Ascending aorta (tissue), 2 donors: ENCODE measurements around the gene ARPC4. TPM values are rescaled to one million over a fixed set of nuclear protein-coding genes. Genes with fewer than 3 reads are reported as not detected.
A peak's percentile ranks its signal among the peaks of the same experiment; 100 is the strongest.

Experiments
- DNase-seq, 2 donors: peaks; one replicate each; pipeline ENCODE4 v3.0.0-alpha.2; 2019; ENCODE audit warnings: low spot score in 2 of 2
- H3K27ac ChIP-seq, 2 donors: fragments of 200-600 bp; sonication (generic); one replicate each; pipeline ENCODE4 v1.5.1; 2016 to 2017; ENCODE audit warnings: mild to moderate bottlenecking in 1 of 2
- H3K27me3 ChIP-seq: fragments of 200-600 bp; sonication (generic); one replicate; pipeline ENCODE4 v1.5.1; 2017
- H3K36me3 ChIP-seq, 2 donors: fragments of 200-600 bp; sonication (generic); one replicate each; pipeline ENCODE4 v1.5.1; 2016
- H3K4me1 ChIP-seq, 2 donors: fragments of 200-600 bp; sonication (generic); one replicate each; pipeline ENCODE4 v1.5.1; 2016 to 2017; ENCODE audit warnings: mild to moderate bottlenecking in 1 of 2
- H3K4me3 ChIP-seq, 2 donors: fragments of 200-600 bp; sonication (generic); one replicate each; pipeline ENCODE4 v1.5.1; 2016 to 2017; ENCODE audit warnings: mild to moderate bottlenecking in 1 of 2
- H3K9me3 ChIP-seq, 2 donors: fragments of 200-600 bp; sonication (generic); one replicate each; pipeline ENCODE4 v1.5.1; 2016
- CTCF ChIP-seq, 3 experiments: fragments of 200-600 bp in 2 of 3; fragments of 450-650 bp in 1 of 3; sonication (generic) in 2 of 3; IDR thresholded peaks; one replicate each; pipeline ENCODE4 v1.5.1; 2016 to 2019; ENCODE audit warnings: antibody characterized with exemption in 3 of 3, mild to moderate bottlenecking in 1 of 3, moderate library complexity in 1 of 3
- intact Hi-C: fragments of 100-400 bp; cut with DNase I; formaldehyde crosslinking; loops from one replicate; pipeline ENCODE4 v1.15.1; 2023
- total RNA-seq: library from RNA; depleted of rRNA; stranded (reverse); fragments of >200 nt; gene quantifications from one replicate; pipeline ENCODE4 v1.1.0, GENCODE V29; 2016

Gene ARPC4
- total RNA-seq, 1 donor from 2014 or later = 160 TPM

GRCh38 chr3:9747267-9747666, 45.6 kb upstream of the ARPC4 start:
- no peak for TF ChIP-seq CTCF (IDR thresholded peaks at IDR 0.05)
- Histone ChIP-seq H3K27me3 (no peaks in the 10 kb centered on the region), H3K9me3 (no peaks in the 10 kb centered on the region), H3K4me3 (no peak overlapping the region), H3K36me3 (peaks cover 56 to 60% of the 10 kb centered on the region in 2 donors), H3K27ac (no peak overlapping the region), H3K4me1 (peaks cover 4 to 14% of the 10 kb centered on the region in 2 donors)
- intact Hi-C loops = no loop called here
- DNase-seq = no peak

GRCh38 chr3:9748031-9748430, 44.9 kb upstream of the ARPC4 start:
- Histone ChIP-seq H3K4me3 (no peak overlapping the region), H3K27me3 (no peaks in the 10 kb centered on the region), H3K9me3 (no peaks in the 10 kb centered on the region), H3K36me3 (peaks cover 49 to 58% of the 10 kb centered on the region in 2 donors), H3K27ac (no peak overlapping the region), H3K4me1 (peaks cover 4 to 14% of the 10 kb centered on the region in 2 donors)
- intact Hi-C loops = no loop called here
- no peak for DNase-seq
- no peak for TF ChIP-seq CTCF (IDR thresholded peaks at IDR 0.05)

- no peak for DNase-seq
- Histone ChIP-seq H3K4me3 (peak overlapping the region; percentile 67 to 70), H3K27me3 (no peaks in the 10 kb centered on the region), H3K27ac (peak overlapping the region; percentile 76 to 84), H3K4me1 (peaks cover 4 to 14% of the 10 kb centered on the region in 2 donors), H3K36me3 (peaks cover 36 to 48% of the 10 kb centered on the region in 2 donors), H3K9me3 (no peaks in the 10 kb centered on the region)
- intact Hi-C loops = loop anchor here (1.0 kb wide), 3 partner anchors 18 to 44 kb away; partner anchors contain the start of genes ARPC4 and BRPF1
- TF ChIP-seq CTCF (IDR thresholded peaks at IDR 0.05) = no peak
Measured at GRCh38 chr3:9749296-9749644, 43.6 kb upstream of the ARPC4 start.

GRCh38 chr3:9749645-9750555, 43.0 kb upstream of the ARPC4 start, which contains the start of gene OGG1:
Gene OGG1 (plus strand): TSS chr3:9749952. CDS start chr3:9750287, 335 bp downstream.
- intact Hi-C loops = loop anchor here (1.0 to 2.0 kb wide), 4 partner anchors 19 to 43 kb away; partner anchors contain the start of genes ARPC4 and BRPF1
- no peaks in the 10 kb centered on the region for H3K9me3 ChIP-seq
- peaks cover 30 to 48% of the 10 kb centered on the region in 2 donors for H3K36me3 ChIP-seq
- no peaks in the 10 kb centered on the region for H3K27me3 ChIP-seq
- peaks cover 4 to 14% of the 10 kb centered on the region in 2 donors for H3K4me1 ChIP-seq
- no peak for TF ChIP-seq CTCF (IDR thresholded peaks at IDR 0.05)
- peak; percentile 92 to 99 for DNase-seq
- H3K4me3 ChIP-seq = peak within 1 kb of the TSS; percentile 67 to 70
- H3K27ac ChIP-seq = peak within 1 kb of the TSS; percentile 76 to 84

- DNase-seq = no peak
- Histone ChIP-seq H3K4me3 (peak overlapping the region; percentile 67 to 70), H3K9me3 (no peaks in the 10 kb centered on the region), H3K36me3 (peaks cover 21 to 45% of the 10 kb centered on the region in 2 donors), H3K4me1 (peaks cover 4 to 14% of the 10 kb centered on the region in 2 donors), H3K27ac (peak overlapping the region; percentile 76 to 84), H3K27me3 (no peaks in the 10 kb centered on the region)
- intact Hi-C loops = loop anchor here (2.0 kb wide), 1 partner anchor 36 kb away; no protein-coding TSS in a partner anchor
- TF ChIP-seq CTCF (IDR thresholded peaks at IDR 0.05) = no peak
Measured at GRCh38 chr3:9750556-9751411, 42.1 kb upstream of the ARPC4 start.
